GM20431 (cell line): ENCODE data around the gene PJA2.

Source experiments
- in situ Hi-C: fragments of 300-500 bp; cut with MseI, MboI; formaldehyde crosslinking; loops from one replicate; pipeline ENCODE4 v1.15.0; 2020; ENCODE audit warnings: low sequenced_read_pairs; ENCODE audit not compliant: unreplicated experiment

Gene PJA2

GRCh38 chr5:109411149-109411514, 1.4 kb upstream of the PJA2 start:
- in situ Hi-C loops, result no loop called here

- in situ Hi-C loops, result no loop called here
Observed at GRCh38 chr5:109410389-109411148, 795 bp upstream of the PJA2 start.

DNA sequence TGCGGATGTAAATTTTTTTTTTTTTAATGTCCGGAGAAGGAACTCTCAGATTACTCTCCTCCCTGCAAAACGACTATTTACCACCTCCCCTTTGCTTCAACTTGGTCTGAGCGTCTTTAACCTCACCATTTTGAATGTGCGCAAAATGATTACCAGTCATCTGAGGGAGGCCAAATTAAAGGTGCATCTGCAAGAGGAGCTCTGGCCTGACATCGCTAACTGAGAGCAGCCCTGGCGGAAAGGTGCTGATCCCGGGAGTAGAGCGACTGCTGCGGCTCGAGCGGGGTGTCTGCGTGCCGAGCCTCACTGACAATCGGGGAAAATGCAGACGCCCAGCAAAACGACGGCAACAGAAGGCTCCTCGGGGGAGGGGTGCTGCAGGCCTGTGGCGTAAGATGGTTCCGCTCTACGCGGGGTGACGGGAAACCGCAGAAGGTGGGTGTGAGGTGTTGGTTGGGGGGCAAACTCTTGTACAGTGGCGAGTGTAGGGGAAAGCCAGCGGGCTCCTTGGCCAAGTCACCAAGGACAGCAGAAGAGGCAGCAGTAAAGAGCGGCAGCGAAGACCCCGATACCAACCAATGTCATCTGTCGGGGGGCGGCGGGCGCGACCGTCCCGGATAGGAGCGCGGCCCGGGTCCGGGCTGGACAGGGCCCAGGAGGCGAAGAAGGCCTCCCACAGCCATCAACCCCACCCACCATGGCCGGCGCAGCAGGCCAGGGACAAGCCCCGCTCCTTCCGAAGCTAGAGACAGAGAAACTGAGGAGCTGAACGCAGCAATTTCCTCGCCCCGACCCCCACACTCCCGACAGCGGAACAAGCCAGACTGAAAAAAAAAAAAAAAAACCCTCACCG, 557 bp downstream of the PJA2 start:
- in situ Hi-C loops, result no loop called here

DNA sequence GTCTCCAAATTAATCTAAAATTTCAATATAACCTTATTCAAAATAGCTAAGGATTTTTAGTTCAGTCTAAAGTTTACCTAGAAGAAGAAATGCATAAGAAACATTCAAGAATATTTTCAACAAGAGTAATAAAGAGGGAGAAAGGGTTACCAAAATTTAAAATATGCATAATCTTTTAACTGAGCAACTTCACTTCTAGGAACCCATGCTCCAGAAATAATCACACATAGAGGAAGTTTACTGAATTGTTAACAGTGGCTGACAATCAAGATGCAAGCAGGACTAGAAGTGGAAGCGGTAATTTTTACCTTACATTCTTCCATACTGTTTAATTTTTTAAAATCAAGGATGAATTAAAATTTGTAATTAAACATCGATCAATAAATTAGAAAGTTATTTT, 1.9 kb downstream of the PJA2 start:
- in situ Hi-C loops, result no loop called here

GRCh38 chr5:109406719-109407118, 3.1 kb downstream of the PJA2 start:
- in situ Hi-C loops, result no loop called here

GRCh38 chr5:109404428-109404960, 5.3 kb downstream of the PJA2 start:
- in situ Hi-C loops, result no loop called here

DNA sequence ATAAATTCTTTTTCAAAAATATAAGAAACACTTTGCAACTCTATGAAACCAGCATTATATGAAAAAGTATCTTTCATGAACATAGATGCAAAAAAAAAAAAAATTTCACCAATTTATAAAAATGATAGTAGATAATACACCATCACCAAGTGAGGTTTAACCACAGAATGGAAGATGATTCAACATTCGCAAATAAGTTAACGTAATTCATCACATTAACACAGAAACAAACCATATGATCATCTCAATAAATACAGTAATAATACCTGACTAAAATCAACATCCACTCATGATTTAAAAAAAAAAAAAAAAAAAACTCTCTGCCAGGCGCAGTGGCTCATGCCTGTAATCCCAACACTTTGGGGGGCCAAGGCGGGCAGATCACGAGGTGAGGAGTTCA, 6.3 kb downstream of the PJA2 start:
- in situ Hi-C loops, result no loop called here

GRCh38 chr5:109399092-109399759, 10.5 kb downstream of the PJA2 start:
- in situ Hi-C loops, result no loop called here

- in situ Hi-C loops, result no loop called here
Observed at GRCh38 chr5:109396965-109397364, 12.8 kb downstream of the PJA2 start.

- in situ Hi-C loops, result no loop called here
Observed at GRCh38 chr5:109394806-109395205, 15.0 kb downstream of the PJA2 start.

GRCh38 chr5:109390188-109390587, 19.6 kb downstream of the PJA2 start:
- in situ Hi-C loops, result no loop called here

DNA sequence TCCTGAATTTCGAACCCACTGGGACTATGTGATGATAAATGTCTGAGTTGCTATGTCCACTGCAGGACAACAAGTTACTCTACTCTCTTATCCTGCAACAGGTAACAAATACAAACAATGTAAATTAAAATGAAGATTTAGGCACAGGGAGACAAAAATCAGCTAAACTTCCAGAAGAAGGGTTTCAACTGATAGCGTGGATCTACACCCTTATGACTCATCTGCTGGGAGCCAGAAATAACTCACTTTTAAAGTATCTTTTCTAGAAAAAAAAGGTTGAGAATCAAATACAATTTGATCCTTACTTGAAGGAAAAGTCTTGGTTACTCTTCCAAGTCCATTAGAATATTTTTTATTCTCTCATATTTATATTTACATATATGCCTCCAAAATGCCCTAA, 21.4 kb downstream of the PJA2 start:
- in situ Hi-C loops, result no loop called here

GRCh38 chr5:109387408-109387974, 22.3 kb downstream of the PJA2 start:
- in situ Hi-C loops, result no loop called here

GRCh38 chr5:109378095-109378494, 31.7 kb downstream of the PJA2 start:
- in situ Hi-C loops, result no loop called here

GRCh38 chr5:109374625-109375024, 35.1 kb downstream of the PJA2 start:
- in situ Hi-C loops, result no loop called here

DNA sequence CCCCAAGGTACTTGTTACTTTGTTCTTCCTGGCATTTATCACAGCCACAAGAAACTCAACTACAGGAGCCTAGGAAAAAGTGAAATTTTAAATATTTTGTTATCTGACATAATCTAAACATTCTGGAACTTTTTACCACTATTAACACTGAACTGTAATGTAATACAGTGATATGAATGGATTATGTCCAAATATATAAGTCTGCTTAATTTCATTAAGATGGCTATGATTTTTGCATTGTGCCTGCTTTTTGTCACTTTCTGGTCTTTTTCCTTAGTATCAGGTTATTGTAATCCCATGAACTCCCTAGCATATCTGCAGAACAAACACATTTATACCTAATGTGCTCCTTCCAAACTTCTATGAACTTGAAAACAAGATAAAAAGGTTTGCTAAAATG, 35.8 kb downstream of the PJA2 start:
- in situ Hi-C loops, result no loop called here

GRCh38 chr5:109370343-109370742, 39.4 kb downstream of the PJA2 start:
- in situ Hi-C loops, result no loop called here

DNA sequence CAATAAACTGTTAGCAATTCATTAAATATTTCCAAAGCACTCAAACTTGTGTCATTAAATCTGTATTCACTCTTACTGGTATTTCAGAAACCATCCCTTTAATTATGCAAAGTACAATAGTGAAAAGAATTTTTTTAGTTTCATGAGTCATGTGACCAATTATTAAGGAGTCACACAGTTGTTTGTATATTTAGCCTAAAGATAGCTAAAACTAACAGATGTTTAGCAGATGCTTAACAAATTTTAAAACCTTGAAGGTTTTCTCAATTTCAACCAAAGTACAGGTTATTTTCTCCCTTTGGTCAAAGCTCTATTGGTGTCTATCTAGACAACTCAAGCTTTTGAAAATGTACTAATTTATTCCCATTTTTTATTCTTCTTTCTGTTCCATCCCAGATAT, 44.1 kb downstream of the PJA2 start:
- in situ Hi-C loops, result no loop called here

- in situ Hi-C loops, result no loop called here
Observed at GRCh38 chr5:109364977-109365376, 44.8 kb downstream of the PJA2 start.

- in situ Hi-C loops, result no loop called here
Observed at GRCh38 chr5:109359642-109360041, 50.1 kb downstream of the PJA2 start.
